Measurements from ENCODE around the gene COL11A2.

Gene COL11A2

GRCh38 chr6:33191383-33192104, 723 bp downstream of the COL11A2 start:
- no peak for TF ChIP-seq CTCF (IDR thresholded peaks at IDR 0.05; ENCODE audit: insufficient read depth, low read depth, low read length, missing control alignments)
- H3K4me3 ChIP-seq (ENCODE audit: low read length): no peak overlapping the region
- DNase-seq (ENCODE audit: low read depth): no peak

- H3K4me3 ChIP-seq (ENCODE audit: low read length): no peak overlapping the region
- no peak for TF ChIP-seq CTCF (IDR thresholded peaks at IDR 0.05; ENCODE audit: insufficient read depth, low read depth, low read length, missing control alignments)
- DNase-seq (ENCODE audit: low read depth): no peak
These were observed 1.7 kb downstream of the COL11A2 start for GRCh38 chr6:33190504-33191107.

- DNase-seq (ENCODE audit: low read depth): no peak
- no peak overlapping the region for H3K4me3 ChIP-seq (ENCODE audit: low read length)
- no peak for TF ChIP-seq CTCF (IDR thresholded peaks at IDR 0.05; ENCODE audit: insufficient read depth, low read depth, low read length, missing control alignments)
These were observed 2.4 kb downstream of the COL11A2 start for GRCh38 chr6:33189625-33190448.

GRCh38 chr6:33189164-33189563, 3.1 kb downstream of the COL11A2 start:
- no peak for TF ChIP-seq CTCF (IDR thresholded peaks at IDR 0.05; ENCODE audit: insufficient read depth, low read depth, low read length, missing control alignments)
- no peak for DNase-seq (ENCODE audit: low read depth)
- no peak overlapping the region for H3K4me3 ChIP-seq (ENCODE audit: low read length)

- DNase-seq (ENCODE audit: low read depth): no peak
- no peak overlapping the region for H3K4me3 ChIP-seq (ENCODE audit: low read length)
- no peak for TF ChIP-seq CTCF (IDR thresholded peaks at IDR 0.05; ENCODE audit: insufficient read depth, low read depth, low read length, missing control alignments)
These were observed 4.5 kb downstream of the COL11A2 start for GRCh38 chr6:33187809-33188208.

- no peak overlapping the region for H3K4me3 ChIP-seq (ENCODE audit: low read length)
- DNase-seq (ENCODE audit: low read depth): no peak
- no peak for TF ChIP-seq CTCF (IDR thresholded peaks at IDR 0.05; ENCODE audit: insufficient read depth, low read depth, low read length, missing control alignments)
These were observed 6.5 kb downstream of the COL11A2 start for GRCh38 chr6:33185654-33186187.
